Neural progenitor cell (in vitro differentiated cells): Measurements from ENCODE around the gene GGNBP2. TPM values are rescaled to one million over a fixed set of nuclear protein-coding genes. Genes with fewer than 3 reads are reported as not detected.

Experiments used
- DNase-seq: peaks from one replicate; pipeline ENCODE4 v3.0.0-alpha.2; 2016; ENCODE audit warnings: low spot score
- H2AFZ ChIP-seq: fragments of 200-600 bp; sonication (generic); replicated peaks from 2 replicates; pipeline ENCODE4 v1.6.1; 2016; ENCODE audit warnings: antibody characterized with exemption
- H3F3A ChIP-seq: fragments of 200-600 bp; sonication (generic); 2 replicates; pipeline ENCODE4 v1.6.1; 2016; ENCODE audit warnings: antibody characterized with exemption, low read depth
- H3K27ac ChIP-seq: fragments of 200-600 bp; sonication (generic); 2 replicates; pipeline ENCODE4 v1.5.1; 2016; ENCODE audit warnings: mild to moderate bottlenecking
- H3K27me3 ChIP-seq: fragments of 200-600 bp; sonication (generic); 2 replicates; pipeline ENCODE4 v1.6.1; 2016; ENCODE audit warnings: mild to moderate bottlenecking, moderate library complexity
- H3K36me3 ChIP-seq: fragments of 200-600 bp; sonication (generic); 2 replicates; pipeline ENCODE4 v1.5.1; 2016
- H3K4me1 ChIP-seq: fragments of 200-600 bp; sonication (generic); 2 replicates; pipeline ENCODE4 v1.6.1; 2016; ENCODE audit warnings: mixed run types
- H3K4me2 ChIP-seq: fragments of 200-600 bp; sonication (generic); 2 replicates; pipeline ENCODE4 v1.6.1; 2016
- H3K4me3 ChIP-seq: fragments of 200-600 bp; sonication (generic); 2 replicates; pipeline ENCODE4 v1.5.1; 2016
- H3K79me2 ChIP-seq: fragments of 200-600 bp; sonication (generic); 2 replicates; pipeline ENCODE4 v1.6.1; 2016; ENCODE audit warnings: low read depth
- H3K9ac ChIP-seq: fragments of 200-600 bp; sonication (generic); 2 replicates; pipeline ENCODE4 v1.6.1; 2016
- H3K9me3 ChIP-seq: fragments of 200-600 bp; sonication (generic); 2 replicates; pipeline ENCODE4 v1.5.1; 2016; ENCODE audit warnings: low read depth
- H4K20me1 ChIP-seq: fragments of 200-600 bp; sonication (generic); 2 replicates; pipeline ENCODE4 v1.6.1; 2016; ENCODE audit warnings: low read depth
- H3K27ac Mint-ChIP-seq: 3 replicates; pipeline ENCODE4 v1.8.0; 2021; ENCODE audit warnings: mixed read lengths
- H3K27me3 Mint-ChIP-seq: 2 replicates; pipeline ENCODE4 v1.8.0; 2022; ENCODE audit warnings: low read depth, mild to moderate bottlenecking, inconsistent platforms, moderate library complexity, mixed read lengths; ENCODE audit not compliant: insufficient read depth
- H3K36me3 Mint-ChIP-seq: 3 replicates; pipeline ENCODE4 v1.8.0; 2021; ENCODE audit warnings: mixed read lengths
- H3K4me1 Mint-ChIP-seq: 3 replicates; pipeline ENCODE4 v1.8.0; 2021; ENCODE audit warnings: mixed read lengths
- H3K4me3 Mint-ChIP-seq: 3 replicates; pipeline ENCODE4 v1.8.0; 2021; ENCODE audit warnings: mild to moderate bottlenecking, moderate library complexity, mixed read lengths
- H3K9me3 Mint-ChIP-seq: 3 replicates; pipeline ENCODE4 v1.8.0; 2020; ENCODE audit warnings: mixed read lengths
- CTCF ChIP-seq: fragments of 200-600 bp; sonication (generic); IDR thresholded peaks from 2 replicates; pipeline ENCODE4 v1.5.1; 2017; ENCODE audit warnings: antibody characterized with exemption, mild to moderate bottlenecking
- EZH2 ChIP-seq: fragments of 200-600 bp; sonication (generic); IDR thresholded peaks from 2 replicates; pipeline ENCODE4 v1.6.1; 2017; ENCODE audit warnings: antibody characterized with exemption, mild to moderate bottlenecking, moderate library complexity
- EZH2phosphoT487 ChIP-seq: fragments of 200-600 bp; sonication (generic); IDR thresholded peaks from 2 replicates; pipeline ENCODE4 v1.6.1; 2017; ENCODE audit warnings: antibody characterized with exemption
- total RNA-seq: library from RNA; depleted of rRNA; stranded (reverse); fragments of >200 nt; gene quantifications from 2 replicates; pipeline ENCODE4 v1.2.3, GENCODE V29; 2015; ENCODE audit warnings: low replicate concordance

GGNBP2 gene
- total RNA-seq, 1 donor from 2014 or later = 79.5 TPM

GRCh38 chr17:36504156-36504545 lies 40.6 kb upstream of the GGNBP2 start:
- no peak for DNase-seq
- Histone ChIP-seq H3K9me3 (no peaks in the 10 kb centered on the region), H3K4me3 (no peak overlapping the region), H3K27me3 (no peaks in the 10 kb centered on the region), H3K36me3 (no peaks in the 10 kb centered on the region), H3K4me1 (no peaks in the 10 kb centered on the region), H3F3A (no peaks in the 10 kb centered on the region), H3K79me2 (no peaks in the 10 kb centered on the region), H3K4me2 (no peak overlapping the region), H3K9ac (no peak overlapping the region), H3K27ac (no peak overlapping the region), H4K20me1 (no peaks in the 10 kb centered on the region), H2AFZ (no peak overlapping the region)
- Mint-ChIP-seq H3K9me3 (no peaks in the 10 kb centered on the region), H3K36me3 (peaks cover 28% of the 10 kb centered on the region), H3K4me1 (no peaks in the 10 kb centered on the region), H3K4me3 (no peak overlapping the region), H3K27me3 (peaks cover 5% of the 10 kb centered on the region), H3K27ac (no peak overlapping the region)
- TF ChIP-seq EZH2 (no peak), CTCF (no peak), EZH2phosphoT487 (no peak)

- no peak overlapping the region for H3K27ac ChIP-seq
- H3K36me3 ChIP-seq = no peaks in the 10 kb centered on the region
- no peaks in the 10 kb centered on the region for H3K9me3 ChIP-seq
- H3K4me1 ChIP-seq = no peaks in the 10 kb centered on the region
- H3K9me3 Mint-ChIP-seq = no peaks in the 10 kb centered on the region
- no peaks in the 10 kb centered on the region for H3K4me1 Mint-ChIP-seq
- no peaks in the 10 kb centered on the region for H3F3A ChIP-seq
- no peaks in the 10 kb centered on the region for H3K79me2 ChIP-seq
- no peak overlapping the region for H3K4me3 Mint-ChIP-seq
- peaks cover 28% of the 10 kb centered on the region for H3K36me3 Mint-ChIP-seq
- no peak for DNase-seq
- H3K27me3 Mint-ChIP-seq = peaks cover 6% of the 10 kb centered on the region
- no peaks in the 10 kb centered on the region for H4K20me1 ChIP-seq
- no peak overlapping the region for H2AFZ ChIP-seq
- no peak overlapping the region for H3K9ac ChIP-seq
- no peak overlapping the region for H3K4me2 ChIP-seq
- no peak overlapping the region for H3K4me3 ChIP-seq
- TF ChIP-seq CTCF (no peak), EZH2phosphoT487 (no peak), EZH2 (no peak)
- H3K27ac Mint-ChIP-seq = no peak overlapping the region
- H3K27me3 ChIP-seq = no peaks in the 10 kb centered on the region
These were observed 39.5 kb upstream of the GGNBP2 start for GRCh38 chr17:36505171-36505570.

GRCh38 chr17:36506249-36506826 lies 38.4 kb upstream of the GGNBP2 start:
- no peak overlapping the region for H3K9ac ChIP-seq
- H4K20me1 ChIP-seq = no peaks in the 10 kb centered on the region
- no peak for DNase-seq
- no peak overlapping the region for H3K27ac ChIP-seq
- no peaks in the 10 kb centered on the region for H3K9me3 ChIP-seq
- H3K4me3 ChIP-seq = no peak overlapping the region
- H3K36me3 ChIP-seq = no peaks in the 10 kb centered on the region
- Mint-ChIP-seq H3K27ac (no peak overlapping the region), H3K4me1 (no peaks in the 10 kb centered on the region), H3K4me3 (no peak overlapping the region), H3K27me3 (peaks cover 6% of the 10 kb centered on the region), H3K9me3 (no peaks in the 10 kb centered on the region), H3K36me3 (peaks cover 30% of the 10 kb centered on the region)
- TF ChIP-seq EZH2phosphoT487 (no peak), EZH2 (no peak), CTCF (no peak)
- H3K27me3 ChIP-seq = no peaks in the 10 kb centered on the region
- H2AFZ ChIP-seq = no peak overlapping the region
- no peaks in the 10 kb centered on the region for H3F3A ChIP-seq
- no peaks in the 10 kb centered on the region for H3K4me1 ChIP-seq
- no peak overlapping the region for H3K4me2 ChIP-seq
- H3K79me2 ChIP-seq = no peaks in the 10 kb centered on the region
